Effector memory CD4-positive, alpha-beta T cell (primary cell): ENCODE data around the gene SLC16A8.

ENCODE experiments used
- DNase-seq, 3 donors: peaks; one replicate each; pipeline ENCODE4 v3.0.0-alpha.2; 2020
- H3K27ac ChIP-seq: 2 replicates; pipeline ENCODE4 v1.7.0; 2013; ENCODE audit warnings: mild to moderate bottlenecking, low read length, moderate library complexity; ENCODE audit not compliant: insufficient read depth, poor library complexity, severe bottlenecking
- H3K27me3 ChIP-seq: replicated peaks from 2 replicates; pipeline ENCODE4 v1.7.0; 2013; ENCODE audit warnings: mild to moderate bottlenecking, low read length; ENCODE audit not compliant: insufficient read depth, control insufficient read depth, poor library complexity, severe bottlenecking
- H3K36me3 ChIP-seq: 2 replicates; pipeline ENCODE4 v1.7.0; 2013; ENCODE audit warnings: mild to moderate bottlenecking, low read length, moderate library complexity; ENCODE audit not compliant: control insufficient read depth, insufficient read depth
- H3K4me1 ChIP-seq: 2 replicates; pipeline ENCODE4 v1.7.0; 2013; ENCODE audit warnings: low read length, mild to moderate bottlenecking; ENCODE audit not compliant: control insufficient read depth, insufficient read depth, poor library complexity, severe bottlenecking
- H3K4me3 ChIP-seq: 2 replicates; pipeline ENCODE4 v1.7.0; 2013; ENCODE audit warnings: low read length, low read depth, mild to moderate bottlenecking; ENCODE audit not compliant: insufficient read depth, poor library complexity, severe bottlenecking
- H3K9me3 ChIP-seq: 2 replicates; pipeline ENCODE4 v1.7.0; 2013; ENCODE audit warnings: mild to moderate bottlenecking, low read length, moderate library complexity; ENCODE audit not compliant: control insufficient read depth

SLC16A8 gene

DNA sequence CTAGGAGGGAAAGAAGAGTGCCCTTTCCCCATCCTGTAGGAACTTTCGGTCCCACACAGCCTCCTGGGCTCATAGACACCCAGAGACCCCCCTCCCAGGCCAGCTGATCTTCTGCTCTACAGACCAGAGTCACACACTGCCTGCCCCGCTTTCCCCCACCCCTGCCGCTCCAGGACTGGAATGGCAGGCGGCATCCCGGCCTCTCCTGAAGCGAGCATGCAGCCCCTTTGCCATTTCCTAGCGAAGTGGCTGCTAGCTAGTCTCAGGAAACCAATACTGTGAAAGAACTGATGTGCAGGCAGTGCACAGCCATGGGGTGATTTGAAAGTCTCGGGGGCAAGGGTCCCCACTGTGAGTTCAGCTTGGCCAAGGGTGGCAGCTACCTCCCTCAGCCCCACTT lies 18.4 kb downstream of the SLC16A8 start:
- Histone ChIP-seq H3K9me3 (no peaks in the 10 kb centered on the region), H3K4me3 (no peak overlapping the region), H3K27me3 (no peaks in the 10 kb centered on the region), H3K27ac (no peak overlapping the region), H3K4me1 (no peaks in the 10 kb centered on the region), H3K36me3 (peaks cover 41% of the 10 kb centered on the region)
- DNase-seq: no peak

DNA sequence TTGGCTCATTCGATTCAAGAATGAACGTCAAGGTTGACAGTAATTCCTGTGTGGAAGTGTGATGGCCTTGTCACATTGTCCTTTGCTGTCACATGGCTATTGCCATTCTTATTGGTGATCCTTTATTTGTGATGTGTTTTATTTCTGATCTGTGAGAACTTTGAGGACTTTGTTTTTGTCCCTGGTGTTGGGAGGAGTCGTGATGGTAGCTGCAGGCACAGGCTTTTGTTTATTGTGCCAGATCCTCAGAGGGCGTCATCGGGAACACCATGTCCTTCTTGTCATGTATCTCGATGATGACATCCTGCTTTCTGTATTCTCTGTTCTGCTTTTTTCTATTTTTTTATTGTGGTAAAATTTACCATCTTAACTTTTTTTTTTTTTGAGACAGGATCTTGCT lies 21.2 kb downstream of the SLC16A8 start:
- Histone ChIP-seq H3K27me3 (no peaks in the 10 kb centered on the region), H3K4me1 (peaks cover under 1% of the 10 kb centered on the region), H3K36me3 (peaks cover 31% of the 10 kb centered on the region), H3K9me3 (no peaks in the 10 kb centered on the region), H3K4me3 (no peak overlapping the region), H3K27ac (no peak overlapping the region)
- DNase-seq: no peak

- Histone ChIP-seq H3K27me3 (no peaks in the 10 kb centered on the region), H3K4me1 (peaks cover 5% of the 10 kb centered on the region), H3K27ac (peak within 1 kb of the TSS; percentile 86), H3K9me3 (no peaks in the 10 kb centered on the region), H3K4me3 (peak within 1 kb of the TSS; percentile 82), H3K36me3 (peaks cover 4% of the 10 kb centered on the region)
- DNase-seq: peak; percentile 53 to 77 (median 70)
These were observed 26.8 kb downstream of the SLC16A8 start, which contains the start of gene PICK1 for GRCh38 chr22:38056969-38057891. PICK1 (plus strand) TSS chr22:38057404; CDS start chr22:38057810, 406 bp downstream.

DNA sequence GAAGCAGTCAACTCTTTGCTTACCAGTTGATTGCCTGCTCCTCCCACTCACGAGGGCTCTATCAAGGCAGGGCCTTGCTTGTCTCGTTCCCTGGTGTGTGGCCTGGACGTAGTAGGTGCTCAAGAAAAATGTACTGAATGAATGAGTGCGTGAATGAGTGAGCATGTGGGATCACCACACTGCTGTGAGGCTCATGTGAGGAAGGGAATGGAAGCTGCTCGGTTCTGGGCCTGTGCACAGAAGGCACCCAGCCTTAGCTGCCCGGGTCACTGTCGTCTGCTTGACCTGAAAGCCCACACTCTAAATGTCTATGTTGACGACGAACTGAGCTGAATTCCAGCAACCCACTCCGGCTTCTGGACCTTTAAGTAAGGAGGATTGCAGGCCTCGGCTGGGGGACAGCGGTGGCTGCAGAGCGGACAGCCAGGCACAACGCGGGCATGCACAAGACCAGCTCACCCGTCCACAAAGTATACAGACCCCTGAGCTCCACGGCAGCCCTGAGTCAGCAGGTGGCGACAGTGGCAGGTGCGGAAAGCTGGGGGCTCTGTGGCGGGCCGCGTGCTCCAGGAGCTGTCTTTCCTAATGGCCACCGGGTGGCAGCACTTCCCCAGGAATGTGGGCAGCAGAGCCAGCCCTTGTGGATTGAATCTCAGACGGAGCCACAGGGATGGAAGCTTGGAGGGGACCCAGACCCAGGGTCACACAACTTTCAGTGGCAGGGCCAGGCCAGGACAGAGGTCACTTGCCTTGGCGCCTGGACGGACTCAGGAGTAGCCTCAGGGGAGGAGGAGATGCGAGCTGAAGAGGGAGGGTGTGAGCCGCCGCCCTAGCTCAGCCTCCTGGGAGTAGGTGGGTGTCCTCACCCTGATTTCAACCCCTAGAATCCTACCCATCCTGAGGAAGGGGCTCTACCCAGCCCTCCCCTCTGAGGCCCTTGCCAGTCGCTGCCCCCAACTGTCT lies 31.8 kb downstream of the SLC16A8 start:
- no peaks in the 10 kb centered on the region for H3K27me3 ChIP-seq
- H3K4me3 ChIP-seq: no peak overlapping the region
- H3K36me3 ChIP-seq: no peaks in the 10 kb centered on the region
- no peak overlapping the region for H3K27ac ChIP-seq
- H3K9me3 ChIP-seq: no peaks in the 10 kb centered on the region
- peak; percentile 44 to 66 (median 55) for DNase-seq
- no peaks in the 10 kb centered on the region for H3K4me1 ChIP-seq

DNA sequence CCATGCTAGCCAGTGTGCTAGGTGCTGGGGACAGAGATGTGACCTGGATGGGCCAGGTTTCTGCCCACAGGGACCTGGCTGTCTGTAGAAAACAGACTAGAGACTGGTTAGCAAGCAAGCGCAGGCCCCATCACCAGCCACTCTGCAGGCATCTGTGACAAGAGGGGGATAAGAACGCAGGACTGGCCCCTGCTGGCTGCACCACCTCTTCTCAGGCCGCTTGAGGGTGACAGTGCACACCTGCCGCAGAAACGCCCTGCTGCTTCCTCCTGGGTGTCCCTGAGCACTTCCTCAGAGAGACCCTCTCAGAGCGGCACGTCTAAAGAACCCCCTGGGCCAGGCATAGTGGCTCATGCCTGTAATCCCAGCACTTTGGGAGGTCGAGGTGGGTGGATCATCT lies 32.7 kb downstream of the SLC16A8 start:
- DNase-seq: no peak
- Histone ChIP-seq H3K4me1 (no peaks in the 10 kb centered on the region), H3K27me3 (no peaks in the 10 kb centered on the region), H3K4me3 (no peak overlapping the region), H3K27ac (no peak overlapping the region), H3K9me3 (no peaks in the 10 kb centered on the region), H3K36me3 (no peaks in the 10 kb centered on the region)

- H3K36me3 ChIP-seq: no peaks in the 10 kb centered on the region
- no peak overlapping the region for H3K27ac ChIP-seq
- no peak for DNase-seq
- H3K9me3 ChIP-seq: no peaks in the 10 kb centered on the region
- H3K4me1 ChIP-seq: no peaks in the 10 kb centered on the region
- no peak overlapping the region for H3K4me3 ChIP-seq
- H3K27me3 ChIP-seq: no peaks in the 10 kb centered on the region
These were observed 33.3 kb downstream of the SLC16A8 start for GRCh38 chr22:38050720-38051119.

DNA sequence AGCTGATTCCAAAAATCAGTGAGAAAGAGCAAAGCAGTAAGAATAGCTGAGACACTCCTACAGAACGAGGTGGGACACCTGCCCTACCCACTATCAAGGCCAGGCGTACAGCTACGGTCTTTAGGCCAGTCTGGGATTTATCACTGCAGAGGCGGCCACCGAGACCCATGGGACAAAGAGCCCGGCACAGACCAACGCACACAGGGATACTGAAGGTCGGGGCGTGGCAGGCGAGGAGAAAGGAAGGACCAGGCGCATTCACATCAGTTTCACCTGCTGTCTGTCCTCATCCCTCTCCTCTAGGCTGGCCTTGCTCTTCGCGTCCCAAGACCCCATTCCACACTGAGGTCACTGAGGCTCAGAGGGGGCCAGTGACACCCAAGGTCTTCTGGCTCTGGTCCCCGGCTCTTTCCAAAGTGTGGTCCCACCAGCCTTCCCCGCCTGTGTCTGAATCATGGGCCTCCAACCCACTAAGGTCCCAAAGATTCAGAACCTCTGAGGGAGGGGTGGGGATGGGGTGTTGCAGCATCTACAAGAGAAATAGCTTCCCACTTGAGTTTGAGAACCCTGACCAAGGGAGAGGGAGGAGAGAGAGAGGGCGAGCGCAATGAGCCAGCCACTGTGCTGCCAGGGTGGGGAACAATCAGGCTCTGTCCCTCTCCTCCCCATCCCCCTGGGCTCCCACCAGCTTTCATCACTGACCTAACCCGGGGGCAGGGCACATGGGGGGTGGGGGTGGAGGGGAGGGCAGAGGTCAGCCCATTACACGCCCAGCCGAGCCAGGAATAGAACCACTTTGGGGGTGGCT lies 34.0 kb downstream of the SLC16A8 start:
- no peak overlapping the region for H3K27ac ChIP-seq
- no peak overlapping the region for H3K4me3 ChIP-seq
- no peaks in the 10 kb centered on the region for H3K4me1 ChIP-seq
- no peaks in the 10 kb centered on the region for H3K36me3 ChIP-seq
- H3K9me3 ChIP-seq: no peaks in the 10 kb centered on the region
- no peaks in the 10 kb centered on the region for H3K27me3 ChIP-seq
- no peak for DNase-seq

DNA sequence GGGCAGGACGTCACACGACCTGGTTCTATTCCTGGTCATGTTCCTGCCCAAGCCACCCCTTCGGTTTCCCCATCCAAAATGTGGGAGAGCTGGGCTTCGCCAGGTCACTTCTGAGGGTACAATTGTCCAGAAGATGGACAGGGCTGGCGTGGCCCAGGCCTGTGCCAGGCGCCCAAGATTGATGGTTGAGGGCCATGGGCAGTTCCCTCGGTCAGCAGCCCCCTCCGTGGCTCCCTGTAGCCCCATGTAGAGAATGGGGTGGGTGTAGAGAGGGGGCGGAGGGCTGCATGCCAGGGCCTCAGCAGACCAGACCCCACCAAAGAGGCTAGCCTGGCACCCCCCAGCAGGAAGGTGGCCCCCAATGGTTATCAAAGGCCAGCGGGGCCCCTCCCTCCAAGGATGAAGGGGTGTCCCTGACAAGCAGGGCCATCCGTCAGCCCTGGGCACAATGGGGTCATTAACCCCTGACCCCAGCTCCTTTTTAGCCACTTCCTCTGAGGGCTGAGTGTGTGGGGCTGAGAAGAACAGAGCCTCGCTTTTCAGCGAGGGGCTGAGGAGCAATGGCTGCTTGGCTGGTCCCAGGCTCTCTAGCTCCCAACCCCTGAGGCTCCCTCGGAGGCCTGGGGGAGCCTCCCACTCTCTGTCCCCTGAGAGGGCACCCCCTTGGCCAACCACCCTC lies 37.8 kb downstream of the SLC16A8 start:
- H3K27me3 ChIP-seq: no peaks in the 10 kb centered on the region

More for the DNA sequence above, 37.8 kb downstream of the SLC16A8 start:
- no peak for DNase-seq
- no peak overlapping the region for H3K27ac ChIP-seq
- no peaks in the 10 kb centered on the region for H3K36me3 ChIP-seq
- H3K4me1 ChIP-seq: no peaks in the 10 kb centered on the region
- H3K4me3 ChIP-seq: no peak overlapping the region
- no peaks in the 10 kb centered on the region for H3K9me3 ChIP-seq
